Central memory CD8-positive, alpha-beta T cell (primary cell): ENCODE results near the gene POMP.

ENCODE experiments used
- ATAC-seq: fragments of 150-1000 bp; cut with Tn5 transposase; replicated peaks from 2 replicates; pipeline ENCODE4 v1.10.0; 2022; ENCODE audit warnings: mild to moderate bottlenecking, moderate FRiP score, moderate number of reproducible peaks; ENCODE audit not compliant: poor library complexity, severe bottlenecking; ENCODE audit errors: extremely low read depth
- DNase-seq, 2 donors: peaks; one replicate each; pipeline ENCODE4 v3.0.0; 2021; ENCODE audit warnings: low spot score in 2 of 2
- H3K27ac Mint-ChIP-seq: one replicate; pipeline ENCODE4 v1.8.0; 2022; ENCODE audit warnings: low read depth, mild to moderate bottlenecking, moderate library complexity, mixed read lengths
- H3K27me3 Mint-ChIP-seq: one replicate; pipeline ENCODE4 v1.8.0; 2022; ENCODE audit warnings: mixed read lengths
- H3K36me3 Mint-ChIP-seq: one replicate; pipeline ENCODE4 v1.8.0; 2022; ENCODE audit warnings: mild to moderate bottlenecking, moderate library complexity, mixed read lengths; ENCODE audit not compliant: insufficient read depth
- H3K4me1 Mint-ChIP-seq: one replicate; pipeline ENCODE4 v1.8.0; 2022; ENCODE audit warnings: mixed read lengths
- H3K4me3 Mint-ChIP-seq: one replicate; pipeline ENCODE4 v1.8.0; 2022; ENCODE audit warnings: mild to moderate bottlenecking, moderate library complexity, mixed read lengths
- H3K9me3 Mint-ChIP-seq: one replicate; pipeline ENCODE4 v1.8.0; 2022; ENCODE audit warnings: mixed read lengths

The POMP gene

GRCh38 chr13:28714651-28715050 is 55.7 kb downstream of the POMP start:
- peaks cover 22% of the 10 kb centered on the region for H3K36me3 Mint-ChIP-seq
- H3K27ac Mint-ChIP-seq: no peak overlapping the region
- no peaks in the 10 kb centered on the region for H3K9me3 Mint-ChIP-seq
- peaks cover 43% of the 10 kb centered on the region for H3K4me1 Mint-ChIP-seq
- DNase-seq (no peak), ATAC-seq (no peak)
- no peak overlapping the region for H3K4me3 Mint-ChIP-seq
- H3K27me3 Mint-ChIP-seq: no peaks in the 10 kb centered on the region

- no peak for DNase-seq
- Mint-ChIP-seq H3K36me3 (peaks cover 16% of the 10 kb centered on the region), H3K9me3 (no peaks in the 10 kb centered on the region), H3K27me3 (no peaks in the 10 kb centered on the region), H3K4me1 (peaks cover 44% of the 10 kb centered on the region), H3K4me3 (peak overlapping the region; percentile 93), H3K27ac (peak overlapping the region; percentile 96)
- no peak for ATAC-seq
Observed at GRCh38 chr13:28716511-28716910, 57.6 kb downstream of the POMP start.

- Mint-ChIP-seq H3K9me3 (no peaks in the 10 kb centered on the region), H3K4me1 (peaks cover 44% of the 10 kb centered on the region), H3K36me3 (peaks cover 16% of the 10 kb centered on the region), H3K27ac (peak overlapping the region; percentile 96), H3K27me3 (no peaks in the 10 kb centered on the region), H3K4me3 (peak overlapping the region; percentile 93)
- ATAC-seq: no peak
- DNase-seq: no peak
Observed at GRCh38 chr13:28717170-28717569, 58.2 kb downstream of the POMP start.

GRCh38 chr13:28718196-28718542 is 59.2 kb downstream of the POMP start:
- Mint-ChIP-seq H3K36me3 (peaks cover 16% of the 10 kb centered on the region), H3K27ac (peak overlapping the region; percentile 96), H3K9me3 (no peaks in the 10 kb centered on the region), H3K27me3 (no peaks in the 10 kb centered on the region), H3K4me3 (peak overlapping the region; percentile 93), H3K4me1 (peaks cover 41% of the 10 kb centered on the region)
- ATAC-seq (peak; percentile 43), DNase-seq (no peak)

GRCh38 chr13:28718543-28719226 is 59.8 kb downstream of the POMP start, which contains the start of gene SLC46A3:
Gene SLC46A3 (minus strand): TSS chr13:28718970. CDS start chr13:28717998, 972 bp downstream.
- H3K9me3 Mint-ChIP-seq: no peaks in the 10 kb centered on the region
- H3K36me3 Mint-ChIP-seq: peaks cover 14% of the 10 kb centered on the region
- H3K4me3 Mint-ChIP-seq: peak within 1 kb of the TSS; percentile 93
- peak; percentile 98 for ATAC-seq
- peaks cover 37% of the 10 kb centered on the region for H3K4me1 Mint-ChIP-seq
- peak; percentile 93 to 95 for DNase-seq
- H3K27ac Mint-ChIP-seq: peak within 1 kb of the TSS; percentile 96
- no peaks in the 10 kb centered on the region for H3K27me3 Mint-ChIP-seq

- no peaks in the 10 kb centered on the region for H3K9me3 Mint-ChIP-seq
- H3K36me3 Mint-ChIP-seq: peaks cover 14% of the 10 kb centered on the region
- H3K27ac Mint-ChIP-seq: peak overlapping the region; percentile 96
- DNase-seq: no peak
- H3K4me1 Mint-ChIP-seq: peaks cover 37% of the 10 kb centered on the region
- no peak for ATAC-seq
- peaks cover under 1% of the 10 kb centered on the region for H3K27me3 Mint-ChIP-seq
- peak overlapping the region; percentile 93 for H3K4me3 Mint-ChIP-seq
Observed at GRCh38 chr13:28719227-28720055, 60.5 kb downstream of the POMP start.

- Mint-ChIP-seq H3K4me1 (peaks cover 9% of the 10 kb centered on the region), H3K27me3 (peaks cover 31% of the 10 kb centered on the region), H3K9me3 (no peaks in the 10 kb centered on the region), H3K27ac (no peak overlapping the region), H3K36me3 (peaks cover 5% of the 10 kb centered on the region), H3K4me3 (no peak overlapping the region)
- DNase-seq: no peak
- no peak for ATAC-seq
Observed at GRCh38 chr13:28723806-28724205, 64.9 kb downstream of the POMP start.

- no peak for ATAC-seq
- Mint-ChIP-seq H3K4me1 (no peaks in the 10 kb centered on the region), H3K27me3 (peaks cover 31% of the 10 kb centered on the region), H3K9me3 (no peaks in the 10 kb centered on the region), H3K36me3 (no peaks in the 10 kb centered on the region), H3K4me3 (no peak overlapping the region), H3K27ac (no peak overlapping the region)
- DNase-seq: no peak
Observed at GRCh38 chr13:28725046-28725610, 66.2 kb downstream of the POMP start.
